DMS153 treated with DMSO at 0.1 percent for 48 hours (cell line): ENCODE measurements around the gene CACNA1H.

Experiments used
- DNase-seq: peaks from one replicate; lab custom pipeline; 2025; ENCODE audit not compliant: unreplicated experiment; lab: John Stamatoyannopoulos, UW

The CACNA1H gene

DNA sequence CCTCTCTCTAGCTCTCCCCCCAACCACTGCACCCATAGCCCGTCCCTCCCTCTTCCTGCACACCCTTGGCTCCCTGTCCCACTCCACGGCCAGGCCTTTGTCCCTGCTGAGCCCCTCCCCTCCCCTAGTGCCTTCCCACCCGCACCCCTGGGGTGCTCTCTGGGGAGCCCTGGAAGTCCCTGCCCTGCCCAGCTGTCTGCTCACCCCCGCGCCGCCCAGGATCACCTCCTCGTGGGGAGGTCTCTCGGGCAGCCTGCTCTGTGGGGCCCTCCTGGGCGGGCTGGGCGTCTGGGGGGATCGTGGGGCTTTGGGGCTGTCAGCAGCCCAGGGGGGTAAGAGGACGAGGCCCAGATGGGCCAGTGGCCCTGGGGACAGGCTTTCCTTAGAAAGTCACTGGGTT is 18.1 kb downstream of the CACNA1H start:
- DNase-seq = no peak

DNA sequence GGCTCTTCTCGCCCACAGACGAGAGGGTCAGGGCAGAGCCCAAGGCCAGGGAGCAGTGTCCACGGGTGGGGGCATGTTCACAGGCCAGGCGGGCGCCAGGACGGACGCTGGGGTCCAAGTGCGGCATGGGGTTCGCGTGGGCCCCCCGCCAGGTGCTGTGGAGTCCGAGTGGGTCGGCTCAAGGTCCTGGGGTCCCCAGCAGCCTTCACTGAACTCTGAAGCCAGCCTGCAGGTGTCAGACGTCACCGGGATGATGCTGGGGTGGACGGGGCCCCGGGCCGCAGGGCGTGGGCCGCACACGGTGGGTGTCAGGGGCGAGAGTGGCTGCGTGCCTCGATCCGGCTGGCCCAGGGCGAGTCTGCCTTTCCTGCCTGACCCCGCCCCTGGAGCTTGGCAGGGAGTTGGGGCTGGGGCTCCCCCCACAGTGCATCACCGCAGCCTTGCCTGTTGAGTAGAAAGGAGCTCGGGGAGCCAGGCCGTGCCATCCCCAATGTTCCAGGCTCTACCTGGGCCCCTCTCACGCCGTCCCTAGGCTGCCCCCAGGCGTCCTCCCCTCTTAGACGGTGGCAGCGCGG is 19.0 kb downstream of the CACNA1H start:
- DNase-seq = no peak

DNA sequence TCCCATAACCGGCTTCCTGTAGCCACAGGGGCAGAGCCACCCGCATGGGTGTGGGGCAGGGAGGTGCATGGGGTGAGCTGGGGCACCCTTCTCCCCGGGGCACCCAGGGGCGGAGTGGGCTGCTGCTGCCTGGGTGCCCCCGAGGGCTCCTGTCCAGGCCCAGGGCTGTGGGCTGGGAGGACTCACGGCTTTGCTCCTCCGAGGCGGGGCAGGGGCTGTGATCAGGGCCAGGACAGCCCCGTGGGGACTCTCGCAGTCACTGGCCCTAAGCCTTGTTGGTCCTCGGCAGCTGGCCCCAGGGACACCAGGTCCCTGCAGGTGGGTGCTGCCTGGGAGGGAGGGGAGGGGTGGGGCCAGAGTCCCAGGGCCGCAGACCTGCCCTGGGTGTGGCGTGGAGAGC is 19.7 kb downstream of the CACNA1H start:
- no peak for DNase-seq

DNA sequence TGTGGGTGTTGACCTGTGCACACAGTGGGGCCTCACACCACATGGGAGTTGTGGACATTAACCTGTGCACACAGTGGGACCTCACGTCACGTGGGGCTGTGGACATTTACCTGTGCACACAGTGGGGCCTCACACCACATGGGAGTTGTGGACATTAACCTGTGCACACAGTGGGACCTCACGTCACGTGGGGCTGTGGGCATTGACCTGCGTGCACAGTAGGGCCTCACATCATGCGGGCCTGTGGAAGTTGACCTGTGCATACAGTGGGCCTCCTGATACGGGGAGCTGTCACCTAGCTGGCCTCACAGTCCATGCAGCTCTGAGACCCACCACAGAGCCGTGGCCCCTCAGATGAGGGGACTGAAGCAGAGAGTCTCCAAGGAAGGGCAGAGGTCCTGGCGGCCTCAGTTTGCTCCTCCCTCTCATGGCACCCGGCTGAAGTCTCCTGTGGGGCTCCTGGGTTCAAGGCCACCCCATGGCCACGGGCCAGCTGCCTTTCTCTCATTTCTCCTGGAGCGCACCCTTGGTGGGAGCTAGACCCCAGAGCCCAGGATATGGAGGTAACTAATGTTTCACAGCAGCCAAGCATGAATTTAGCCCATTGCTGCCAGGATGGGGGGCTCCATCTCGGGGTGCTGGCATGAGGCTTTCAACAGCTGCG is 21.0 kb downstream of the CACNA1H start:
- no peak for DNase-seq

DNA sequence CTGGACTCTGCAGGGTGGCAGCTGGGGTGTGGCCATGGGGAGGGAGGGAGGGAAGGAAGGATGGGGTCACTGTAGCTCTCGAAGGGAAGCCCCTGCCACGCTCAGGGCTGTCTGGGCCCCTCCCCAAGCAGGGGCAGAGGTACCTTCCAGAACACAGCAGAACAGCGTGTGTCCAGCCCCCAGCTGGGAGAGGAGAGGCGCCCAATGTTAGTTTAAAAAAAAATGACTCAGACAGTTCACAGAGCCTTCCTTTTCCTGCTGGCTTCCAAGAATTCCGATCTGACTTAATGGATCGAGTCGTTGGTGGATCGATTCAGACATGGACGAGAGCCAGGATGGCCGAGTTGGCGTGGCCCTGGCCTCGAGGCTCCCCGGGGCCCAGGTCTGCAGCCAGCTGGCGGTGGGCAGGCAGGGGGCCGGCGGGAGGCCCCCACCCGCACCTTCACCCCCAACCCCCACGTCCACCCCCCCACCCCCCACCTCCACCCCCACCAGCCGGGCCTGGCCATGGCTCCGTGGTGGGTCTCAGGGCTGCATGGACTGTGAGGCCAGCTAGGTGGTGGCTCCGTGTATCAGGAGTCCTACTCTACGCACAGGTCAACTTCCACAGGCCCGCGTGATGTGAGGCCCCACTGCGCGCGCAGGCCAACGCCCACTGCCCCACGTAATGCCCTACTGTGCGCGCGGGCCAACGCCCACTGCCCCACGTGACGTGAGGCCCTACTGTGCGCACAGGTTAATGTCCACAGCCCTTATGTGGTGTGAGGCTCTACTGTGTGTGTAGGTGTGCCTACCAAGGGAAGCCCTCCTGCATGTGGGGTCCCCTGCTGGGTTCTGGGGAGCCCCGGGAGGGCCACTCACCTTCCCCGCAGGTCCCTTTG is 21.8 kb downstream of the CACNA1H start:
- no peak for DNase-seq

DNA sequence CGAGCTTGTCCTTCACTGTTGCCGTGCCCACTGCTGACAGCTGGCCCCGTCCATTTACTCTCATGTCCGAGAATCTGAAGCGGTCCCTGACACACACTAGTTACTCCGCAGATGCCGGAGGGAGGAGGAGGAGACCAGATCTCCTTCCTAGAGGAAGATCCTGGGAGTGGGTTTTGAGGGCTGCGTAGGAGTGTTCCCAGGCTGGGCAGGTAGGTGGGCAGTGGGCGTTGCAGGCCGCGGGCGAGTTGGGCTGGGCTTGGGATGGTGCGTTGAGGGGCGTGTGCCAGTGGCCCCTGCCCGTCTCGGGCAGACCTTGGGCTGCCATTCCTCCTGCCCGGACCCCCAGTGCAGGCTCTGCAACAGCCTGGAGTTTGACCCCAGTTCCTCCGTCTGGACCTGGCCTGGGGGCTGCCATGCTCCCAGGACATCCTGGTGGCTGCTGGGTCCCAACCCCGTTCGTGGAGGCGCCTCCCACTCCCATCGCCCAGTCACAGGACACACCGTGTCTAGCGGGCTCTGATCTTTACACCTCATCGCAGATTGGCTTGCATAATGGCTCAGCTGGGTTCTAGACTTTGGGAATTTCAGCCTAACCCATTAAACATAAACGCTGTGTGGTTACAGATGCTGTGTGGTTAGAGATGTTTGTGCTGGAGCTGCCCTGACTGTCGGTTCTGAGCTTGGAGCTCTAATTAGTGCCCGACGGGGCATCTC is 22.8 kb downstream of the CACNA1H start:
- DNase-seq = no peak

DNA sequence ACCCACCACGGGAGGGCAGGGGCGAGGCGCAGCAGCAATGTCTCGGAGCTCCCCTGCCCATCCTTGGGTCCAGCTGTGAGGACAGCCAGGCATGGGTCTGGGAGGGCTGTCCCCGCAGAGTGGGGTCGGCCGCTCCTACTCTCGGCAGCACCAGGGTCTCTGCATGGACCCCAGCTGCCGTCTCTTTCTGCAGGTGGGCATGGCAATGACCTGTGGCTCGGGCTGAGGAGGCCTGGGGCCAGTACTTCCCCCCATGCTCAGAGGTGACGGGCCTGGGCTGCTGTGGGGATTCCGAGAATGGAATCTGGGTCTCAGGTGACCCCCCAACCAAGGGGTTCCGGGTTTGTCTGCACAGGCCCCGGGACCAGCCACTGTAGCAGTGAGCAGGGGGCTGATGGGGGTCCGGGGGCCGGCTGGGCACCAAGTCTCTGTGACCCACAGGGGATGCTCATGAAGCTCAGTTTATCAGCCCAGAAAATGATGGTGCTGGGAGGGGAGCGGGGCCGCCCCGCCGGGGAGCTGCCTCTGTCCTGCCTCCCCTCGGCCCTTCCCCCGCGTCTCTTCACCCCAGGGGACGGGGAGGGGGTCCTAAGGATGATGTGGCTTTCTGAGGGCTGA is 23.5 kb downstream of the CACNA1H start:
- no peak for DNase-seq

DNA sequence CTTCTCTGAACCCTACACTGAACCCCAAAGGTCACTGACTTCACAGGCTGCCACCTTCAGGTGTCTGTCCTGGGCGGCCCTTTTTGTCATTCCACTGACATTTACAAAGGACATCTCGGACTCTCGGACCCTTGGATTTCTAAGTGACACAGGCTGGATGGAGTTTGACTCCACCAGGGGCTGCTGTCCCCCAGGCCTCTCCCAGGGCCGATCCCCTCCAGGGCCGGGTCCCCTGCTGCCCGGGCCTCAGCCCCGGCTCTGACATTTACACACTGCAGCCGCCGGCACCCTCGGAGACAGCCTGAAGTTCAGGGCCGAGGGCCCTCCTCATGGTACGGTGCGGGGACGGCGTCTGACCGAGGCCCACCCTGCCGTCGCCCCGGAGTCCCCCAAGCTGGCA is 24.1 kb downstream of the CACNA1H start:
- no peak for DNase-seq

DNA sequence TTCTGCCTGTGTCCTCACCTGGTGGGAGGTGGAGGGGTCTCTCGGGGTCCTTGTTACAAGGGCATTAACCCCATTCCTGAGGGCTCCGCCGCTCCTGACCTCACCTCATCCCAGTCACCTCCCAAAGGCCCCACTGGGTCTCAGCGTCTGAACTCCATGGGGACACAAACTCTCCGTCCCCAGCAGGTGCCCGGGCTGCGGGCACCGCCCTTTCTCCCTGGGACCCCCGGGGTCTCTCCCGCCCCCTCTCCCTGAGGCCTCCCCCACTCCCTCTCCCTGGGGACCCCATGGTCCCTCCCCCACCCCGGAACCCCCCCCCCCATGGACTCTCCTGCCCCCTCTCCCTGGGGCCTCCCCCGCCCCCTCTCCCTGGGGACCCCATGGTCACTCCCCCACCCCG is 24.8 kb downstream of the CACNA1H start:
- DNase-seq = no peak

DNA sequence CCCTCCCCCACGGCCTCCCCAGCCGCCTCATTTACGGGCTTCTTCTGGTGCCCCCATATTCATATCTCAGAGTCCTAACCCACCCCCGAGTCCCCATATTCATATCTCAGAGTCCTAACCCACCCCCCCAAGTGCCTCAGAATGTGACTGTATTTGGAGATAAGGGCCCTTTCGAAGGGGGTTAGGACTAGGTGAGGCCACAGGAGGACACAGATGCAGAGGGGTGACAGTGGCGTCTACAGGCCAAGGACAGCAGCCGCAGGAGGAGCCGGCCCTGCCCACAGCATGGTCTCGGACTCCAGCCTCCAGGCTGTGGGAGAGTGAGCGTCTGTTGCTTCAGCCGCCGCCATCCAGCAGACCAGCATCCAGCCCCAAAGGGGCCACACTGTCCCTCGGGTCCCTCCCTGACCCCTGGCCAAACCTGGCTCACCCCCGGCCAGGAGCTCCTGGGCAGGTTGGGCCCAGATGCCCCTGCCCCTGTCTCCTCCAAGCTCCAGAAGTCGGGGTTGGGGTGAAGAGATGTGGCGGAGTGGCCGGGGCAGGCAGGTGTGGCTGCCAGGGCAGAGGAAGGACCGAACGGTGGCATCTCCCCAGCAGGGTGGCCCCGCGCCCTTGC is 25.5 kb downstream of the CACNA1H start:
- no peak for DNase-seq

DNA sequence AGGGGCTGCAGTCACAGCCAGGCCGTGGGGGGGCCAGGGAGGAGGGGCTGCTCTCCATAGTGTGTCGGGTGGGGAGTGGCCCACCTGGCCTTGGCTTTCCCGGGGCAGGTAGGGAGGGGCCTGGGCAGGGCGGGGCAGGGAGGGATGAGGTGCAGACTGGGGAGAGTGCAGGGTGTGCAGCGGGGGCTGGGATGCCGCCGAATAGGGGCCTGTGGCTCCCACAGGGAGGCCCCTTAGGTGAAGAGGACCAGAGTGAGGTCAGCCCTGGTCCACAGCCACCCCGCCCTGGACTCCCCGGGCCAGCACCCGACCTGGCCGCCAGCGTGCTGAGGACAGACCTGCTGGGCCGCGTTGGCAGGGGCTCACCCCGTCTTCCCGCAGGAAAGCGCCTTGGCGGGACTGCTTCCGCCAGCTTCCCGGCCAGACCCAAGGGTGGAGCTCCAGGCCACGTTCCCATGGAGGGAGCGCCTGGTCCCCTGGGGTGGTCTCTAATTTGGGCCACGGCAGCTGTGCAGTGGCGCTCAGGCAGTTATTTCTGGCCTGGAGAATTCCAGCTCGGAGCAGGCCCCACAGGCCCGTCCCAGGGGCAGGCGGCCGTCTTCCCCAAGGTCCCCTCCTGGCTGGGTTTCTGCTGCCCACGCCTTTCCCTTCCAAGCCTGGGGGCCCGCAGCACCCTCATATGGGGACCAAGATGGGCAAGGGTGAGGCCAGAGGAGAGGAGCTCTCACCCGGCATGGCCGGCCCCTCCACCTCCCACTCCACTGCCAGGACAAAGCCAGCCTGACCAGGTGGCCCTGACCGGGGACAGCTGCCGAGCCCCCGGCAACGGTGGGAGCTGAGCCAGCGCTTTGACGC is 27.9 kb downstream of the CACNA1H start:
- no peak for DNase-seq

DNA sequence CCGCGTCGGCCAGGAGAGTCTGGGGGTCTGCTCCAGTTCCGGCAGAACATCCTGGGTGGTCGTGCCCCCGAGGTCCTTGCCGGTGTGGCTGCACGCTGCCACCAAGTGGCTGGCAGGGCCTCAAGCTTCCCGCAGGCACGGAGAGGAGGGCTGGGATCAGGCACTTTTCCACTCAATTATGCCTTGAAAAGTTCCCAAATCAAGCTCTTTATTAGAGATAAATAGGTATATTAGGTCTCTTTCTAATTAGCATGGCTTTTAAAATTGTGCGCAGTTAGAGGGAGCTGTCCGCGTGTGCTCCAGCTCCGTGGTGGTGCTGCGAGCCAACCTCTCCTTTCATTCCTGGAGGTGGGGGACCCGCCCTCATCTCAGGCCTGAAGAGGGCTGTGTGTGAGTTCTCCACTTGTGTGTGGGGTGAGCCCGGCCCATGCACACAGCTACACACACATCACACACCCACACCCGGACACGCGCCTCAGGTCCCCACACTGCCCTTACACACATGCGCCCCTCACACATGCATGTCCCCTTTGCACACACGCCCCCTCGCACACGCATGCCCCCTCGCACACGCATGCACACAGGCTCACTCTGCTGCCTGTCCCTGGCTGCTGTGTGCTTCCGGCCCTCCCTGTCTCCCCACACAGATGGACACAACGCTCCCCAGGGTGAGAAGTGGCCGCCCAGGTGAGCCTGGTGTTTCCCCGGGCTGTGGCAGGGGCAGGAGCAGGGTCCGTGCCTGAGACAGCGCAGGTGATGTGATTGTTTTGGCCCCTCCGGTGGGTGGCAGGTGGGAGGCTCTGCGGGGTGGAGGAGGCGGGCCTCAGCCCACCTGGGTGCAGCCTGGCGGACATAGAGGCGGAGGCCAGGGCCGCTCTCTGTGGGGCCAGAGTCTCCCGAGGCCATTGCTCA is 28.8 kb downstream of the CACNA1H start:
- no peak for DNase-seq

DNA sequence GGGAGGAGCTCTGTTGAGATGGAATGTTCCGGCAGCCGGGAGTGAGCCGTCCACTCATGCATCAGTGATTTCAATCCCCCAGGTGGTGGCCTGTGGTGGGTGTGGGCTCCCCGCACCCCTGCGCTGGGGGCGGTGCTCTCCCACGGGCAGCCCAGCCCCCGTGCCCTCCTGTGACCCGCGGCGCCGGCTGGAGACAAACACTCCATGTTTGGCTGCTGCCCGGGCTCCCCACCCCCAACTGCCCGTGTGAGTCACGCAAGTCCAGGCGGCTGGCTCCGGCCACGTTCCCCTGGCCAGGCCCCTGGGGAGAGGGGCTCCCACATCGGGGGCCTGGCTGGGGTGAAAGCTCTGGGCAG is 29.4 kb downstream of the CACNA1H start:
- no peak for DNase-seq

DNA sequence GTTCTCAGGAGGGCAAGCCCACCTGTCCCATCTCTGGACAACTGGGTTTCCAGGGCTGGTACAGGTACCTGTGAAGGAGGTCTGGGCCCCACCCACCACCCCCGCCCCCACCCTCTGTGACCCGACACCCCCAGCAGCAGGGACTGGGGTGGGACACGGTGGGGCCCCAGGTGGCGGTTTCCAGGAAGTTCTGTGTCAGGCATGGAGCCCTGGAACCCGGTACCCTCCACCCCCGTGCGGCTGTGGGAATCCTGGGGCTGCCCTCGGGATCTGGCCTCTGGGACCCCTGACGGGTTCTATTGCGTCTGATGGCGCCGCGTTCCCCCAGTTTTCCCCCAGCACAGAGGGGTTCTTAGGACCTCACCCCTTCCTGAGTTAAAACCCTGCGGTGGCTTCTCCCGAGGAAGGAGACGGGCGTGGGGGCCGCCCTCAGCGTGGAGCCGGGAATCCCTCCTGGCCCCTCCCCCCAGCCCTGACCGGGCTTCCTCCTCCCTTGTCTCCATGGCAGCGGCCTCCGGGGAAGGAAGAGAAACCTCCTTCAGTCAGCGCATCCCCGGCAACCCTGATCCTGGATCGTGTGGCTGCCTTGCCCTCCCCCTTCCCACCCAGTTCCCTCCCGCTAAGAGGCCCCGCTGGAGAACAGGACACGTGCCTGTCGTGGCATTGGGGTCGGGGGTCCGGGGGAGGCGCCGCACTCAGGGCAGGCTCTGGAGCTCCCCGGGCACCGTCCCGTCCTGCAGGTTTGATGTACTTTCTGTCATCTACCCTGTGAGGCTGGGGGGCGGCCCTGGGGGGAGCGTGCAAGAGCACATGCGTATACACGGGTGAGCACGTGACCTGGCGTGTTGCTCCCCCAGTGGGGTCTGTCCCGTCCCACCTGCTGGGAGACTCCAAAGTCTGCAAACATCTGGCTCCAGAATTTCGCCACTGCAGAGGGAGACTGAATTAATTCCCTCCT is 30.3 kb downstream of the CACNA1H start:
- peak; percentile 33 for DNase-seq

DNA sequence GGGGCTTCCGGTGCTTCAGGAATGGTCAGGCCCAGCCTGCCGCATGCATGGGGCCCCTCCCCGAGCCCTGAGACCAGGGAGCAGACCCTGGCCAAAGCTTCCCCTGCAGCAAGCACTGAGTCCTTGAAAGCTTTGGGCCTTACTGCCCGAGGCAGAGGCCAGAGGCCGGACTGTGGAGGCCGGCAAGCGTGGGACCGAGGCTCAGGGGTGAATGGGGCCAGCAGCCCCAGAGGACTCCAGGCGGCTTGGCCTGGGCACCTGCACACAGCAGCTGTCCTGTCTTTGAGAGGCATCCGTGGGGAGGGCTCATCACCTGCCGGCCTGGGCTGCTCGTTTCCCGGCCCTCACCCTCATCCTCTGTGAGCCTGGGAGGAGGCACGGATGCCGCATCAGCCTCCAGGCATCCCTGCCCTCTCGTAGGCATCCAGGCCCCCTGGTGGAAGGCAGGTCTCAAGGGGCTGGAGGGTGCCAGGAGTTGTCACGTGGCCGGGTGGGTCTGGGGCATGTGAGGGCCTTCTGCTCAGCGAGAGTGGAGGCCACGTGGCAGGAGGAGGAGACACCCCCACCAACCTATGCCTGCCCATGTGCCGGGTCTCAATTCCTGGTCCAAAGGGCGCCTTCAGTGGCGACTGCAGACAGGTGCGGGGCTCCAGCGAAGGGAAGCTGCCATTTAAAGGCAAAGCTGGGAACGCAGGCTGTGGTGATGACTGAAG is 31.4 kb downstream of the CACNA1H start:
- no peak for DNase-seq

DNA sequence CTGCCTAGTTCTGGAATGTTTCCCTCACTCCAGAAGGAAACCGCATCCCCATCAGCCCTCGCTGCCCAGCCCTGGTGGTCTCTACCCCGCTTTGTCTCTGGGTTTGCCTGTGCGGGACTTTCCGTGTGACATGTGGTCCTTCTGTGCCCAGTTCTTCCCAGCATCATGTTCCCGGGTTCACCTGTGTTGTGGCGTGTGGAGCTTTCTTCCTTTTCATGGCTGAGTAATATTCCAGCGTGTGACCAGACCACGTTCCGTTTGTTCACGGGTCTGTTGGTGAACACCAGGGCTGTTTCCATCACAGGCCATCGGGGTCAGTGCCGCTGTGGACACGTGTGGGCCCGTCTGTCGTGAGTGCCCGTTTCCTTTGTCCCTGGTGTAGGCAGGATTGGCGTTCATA is 32.1 kb downstream of the CACNA1H start:
- DNase-seq = no peak
